HCT116 (cell line): ENCODE measurements around the gene CHRD. TPM values are rescaled to one million over a fixed set of nuclear protein-coding genes. Genes with fewer than 3 reads are reported as not detected.

Experiments used
- ATAC-seq: fragments of 200-7000 bp; cut with Tn5 transposase; 2 replicates; pipeline ENCODE4 v1.9.1; 2020; ENCODE audit warnings: mild to moderate bottlenecking, moderate library complexity
- BruUV-seq: library from RNA; stranded (reverse); fragments of 400-500 nt; replicated peaks from 2 replicates; lab custom pipeline; 2021; lab: Mats Ljungman, UMichigan
- CTCF ChIA-PET: fragments of 300-600 bp; sonication (Branson Sonifier 250); formaldehyde crosslinking; loops from one replicate; lab custom pipeline; 2021; ENCODE audit warnings: antibody characterized with exemption; lab: Charles Lee
- POLR2A ChIA-PET: fragments of 300-600, 350-600 bp; sonication (Branson Sonifier 250); formaldehyde crosslinking; loops from one replicate; lab custom pipeline; 2021; ENCODE audit warnings: antibody characterized with exemption; lab: Charles Lee
- RAD21 ChIA-PET, 2 experiments: fragments of 300-600 bp; sonication (Branson Sonifier 250); formaldehyde crosslinking; loops; one replicate each; lab custom pipeline; 2023; ENCODE audit warnings: low total read pairs in 2 of 2; ENCODE audit not compliant: uncharacterized antibody in 2 of 2, unreplicated experiment in 2 of 2, low non-redundant PET in 1 of 2; lab: Charles Lee
- DNase-seq: peaks from one replicate; pipeline ENCODE4 v3.0.0-alpha.2; 2010; ENCODE audit warnings: low read depth, low spot score
- H2AFZ ChIP-seq: fragments of 200-600 bp; shearing (Covaris generic), sonication (generic); 2 replicates; pipeline ENCODE4 v1.6.1; 2017; ENCODE audit warnings: low read depth, mixed run types, mixed read lengths, antibody characterized with exemption, low read length; ENCODE audit not compliant: poor library complexity, severe bottlenecking
- H3K27ac ChIP-seq: 2 replicates; pipeline ENCODE4 v1.5.1; 2012; ENCODE audit warnings: low read depth, low read length
- H3K27me3 ChIP-seq: fragments of 200-600 bp; sonication (generic); 2 replicates; pipeline ENCODE4 v1.6.1; 2016; ENCODE audit warnings: mixed run types, low read length, mixed read lengths; ENCODE audit not compliant: insufficient read depth
- H3K36me3 ChIP-seq, 2 experiments: fragments of 200-500 bp in 1 of 2; fragments of 200-600 bp in 1 of 2; sonication (Bioruptor generic) in 1 of 2; sonication (generic) in 1 of 2; 2 replicates each; pipeline versions ENCODE4 v1.5.1 to v1.6.1; 2014 to 2016; ENCODE audit warnings: low read length in 2 of 2, inconsistent platforms in 1 of 2, mixed read lengths in 1 of 2, mixed run types in 1 of 2; ENCODE audit not compliant: insufficient read depth in 2 of 2, control insufficient read depth in 1 of 2
- H3K4me1 ChIP-seq, 2 experiments: fragments of 200-600 bp in 1 of 2; sonication (generic) in 1 of 2; 2 replicates each; pipeline versions ENCODE4 v1.5.1 to v1.6.1; 2012 to 2017; ENCODE audit warnings: low read length in 2 of 2, inconsistent platforms in 1 of 2, mild to moderate bottlenecking in 1 of 2, mixed read lengths in 1 of 2, mixed run types in 1 of 2, moderate library complexity in 1 of 2; ENCODE audit not compliant: insufficient read depth in 2 of 2, control insufficient read depth in 1 of 2
- H3K4me2 ChIP-seq: fragments of 200-600 bp; sonication (generic); 2 replicates; pipeline ENCODE4 v1.6.1; 2017; ENCODE audit warnings: mixed run types, low read length, mixed read lengths
- H3K4me3 ChIP-seq, 2 experiments: fragments of 200-600 bp in 1 of 2; sonication (generic) in 1 of 2; replicated peaks in 1 of 2; 2 replicates each; pipeline ENCODE4 v1.5.1; 2011 to 2016; ENCODE audit warnings: low read length in 2 of 2, control low read depth in 1 of 2, low read depth in 1 of 2, mild to moderate bottlenecking in 1 of 2, mixed read lengths in 1 of 2, mixed run types in 1 of 2
- H3K79me2 ChIP-seq: fragments of 200-600 bp; sonication (generic); 2 replicates; pipeline ENCODE4 v1.6.1; 2017; ENCODE audit warnings: mild to moderate bottlenecking, mixed run types, low read length, moderate library complexity, mixed read lengths; ENCODE audit not compliant: insufficient read depth
- H3K9ac ChIP-seq: fragments of 200-600 bp; sonication (generic); 2 replicates; pipeline ENCODE4 v1.6.1; 2016; ENCODE audit warnings: low read length, mixed read lengths
- H3K9me2 ChIP-seq: fragments of 200-600 bp; sonication (generic), shearing (Covaris generic); 2 replicates; pipeline ENCODE4 v1.6.1; 2017; ENCODE audit warnings: mixed run types, mild to moderate bottlenecking, moderate library complexity; ENCODE audit not compliant: insufficient read depth
- H3K9me3 ChIP-seq, 2 experiments: fragments of 200-500 bp in 1 of 2; fragments of 200-600 bp in 1 of 2; sonication (Bioruptor generic) in 1 of 2; sonication (generic) in 1 of 2; 2 replicates each; pipeline ENCODE4 v1.6.1; 2014 to 2017; ENCODE audit warnings: low read length in 2 of 2, mixed read lengths in 2 of 2, inconsistent platforms in 1 of 2, low read depth in 1 of 2, mild to moderate bottlenecking in 1 of 2, mixed run types in 1 of 2, moderate library complexity in 1 of 2; ENCODE audit not compliant: control insufficient read depth in 1 of 2, insufficient read depth in 1 of 2
- H4K20me1 ChIP-seq: fragments of 200-600 bp; sonication (generic), shearing (Covaris generic); 2 replicates; pipeline ENCODE4 v1.6.1; 2017; ENCODE audit warnings: mixed run types, mild to moderate bottlenecking, moderate library complexity; ENCODE audit not compliant: insufficient read depth
- CTCF ChIP-seq, 3 experiments: fragments of 200-600 bp in 1 of 3; sonication (generic) in 1 of 3; IDR thresholded peaks in 2 of 3; conservative IDR thresholded peaks in 1 of 3; 2 replicates each; pipeline ENCODE4 v1.5.1; 2012 to 2017; ENCODE audit warnings: low read depth in 2 of 3, low read length in 2 of 3, antibody characterized with exemption in 1 of 3, borderline replicate concordance in 1 of 3, control low read depth in 1 of 3, mild to moderate bottlenecking in 1 of 3, mixed read lengths in 1 of 3, mixed run types in 1 of 3, moderate library complexity in 1 of 3; ENCODE audit not compliant: insufficient read depth in 1 of 3
- EGR1 ChIP-seq: IDR thresholded peaks from 2 replicates; pipeline ENCODE4 v1.6.1; 2012; ENCODE audit warnings: low read depth
- EZH2 ChIP-seq: fragments of 200-600 bp; sonication (generic); IDR thresholded peaks from 2 replicates; pipeline ENCODE4 v1.6.1; 2017; ENCODE audit warnings: antibody characterized with exemption, mixed run types
- EZH2phosphoT487 ChIP-seq: fragments of 200-600 bp; IDR thresholded peaks from 2 replicates; pipeline ENCODE4 v1.6.1; 2018; ENCODE audit warnings: antibody characterized with exemption, borderline replicate concordance
- MAX ChIP-seq: IDR thresholded peaks from 2 replicates; pipeline ENCODE4 v1.6.1; 2012
- POLR2AphosphoS5 ChIP-seq: IDR thresholded peaks from 2 replicates; pipeline ENCODE4 v1.6.1; 2011; ENCODE audit warnings: mild to moderate bottlenecking, low read depth, low read length, moderate library complexity
- RAD21 ChIP-seq: IDR thresholded peaks from 2 replicates; pipeline ENCODE4 v1.6.1; 2012; ENCODE audit warnings: low read depth, mild to moderate bottlenecking
- SP1 ChIP-seq: IDR thresholded peaks from 2 replicates; pipeline ENCODE4 v1.6.1; 2012; ENCODE audit warnings: low read depth
- SRF ChIP-seq: IDR thresholded peaks from 2 replicates; pipeline ENCODE4 v1.6.1; 2012; ENCODE audit warnings: low read depth
- TCF7L2 ChIP-seq: IDR thresholded peaks from 2 replicates; pipeline ENCODE4 v1.7.0; 2011; ENCODE audit warnings: borderline replicate concordance, inconsistent platforms; ENCODE audit not compliant: insufficient read depth, insufficient read length; ENCODE audit errors: extremely low read depth
- ZFX ChIP-seq: fragments of 450-650 bp; IDR thresholded peaks from 2 replicates; pipeline ENCODE4 v1.6.1; 2017
- ZNF274 ChIP-seq: fragments of 200-500 bp; sonication (Bioruptor generic); IDR thresholded peaks from 2 replicates; pipeline ENCODE4 v1.6.1; 2014; ENCODE audit warnings: mild to moderate bottlenecking, low read depth, low read length, inconsistent platforms
- intact Hi-C: fragments of 100-400 bp; cut with micrococcal nuclease; formaldehyde crosslinking; loops from 2 replicates; pipeline ENCODE4 v1.10.0; 2022
- total RNA-seq: library from RNA; stranded (reverse); gene quantifications from one replicate; pipeline ENCODE4 v1.2.1, GENCODE V29; 2021; ENCODE audit not compliant: unreplicated experiment

The CHRD gene
- total RNA-seq, 1 experiment from 2014 or later = 8.0 TPM

DNA sequence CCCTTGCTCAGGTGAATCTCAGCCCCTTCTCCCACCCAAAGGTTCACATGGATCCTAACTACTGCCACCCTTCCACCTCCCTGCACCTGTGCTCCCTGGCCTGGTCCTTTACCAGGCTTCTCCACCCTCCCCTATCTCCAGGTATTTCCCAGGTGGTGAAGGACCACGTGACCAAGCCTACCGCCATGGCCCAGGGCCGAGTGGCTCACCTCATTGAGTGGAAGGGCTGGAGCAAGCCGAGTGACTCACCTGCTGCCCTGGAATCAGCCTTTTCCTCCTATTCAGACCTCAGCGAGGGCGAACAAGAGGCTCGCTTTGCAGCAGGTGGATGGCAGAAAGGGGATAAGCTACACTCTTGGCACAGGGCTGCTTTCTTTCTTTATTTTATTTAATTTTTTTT lies 37.9 kb upstream of the CHRD start:
- H4K20me1 ChIP-seq = no peaks in the 10 kb centered on the region
- peaks cover 11 to 24% of the 10 kb centered on the region in 2 experiments for H3K4me1 ChIP-seq
- no peak overlapping the region for H3K27ac ChIP-seq
- H2AFZ ChIP-seq = no peak overlapping the region
- DNase-seq = no peak
- no TSS peak for BruUV-seq
- no peak for ATAC-seq
- intact Hi-C loops = no loop called here
- H3K4me2 ChIP-seq = no peak overlapping the region
- no peak for TF ChIP-seq ZNF274
- no peak for TF ChIP-seq EZH2phosphoT487
- no peak for TF ChIP-seq SP1
- TF ChIP-seq RAD21 = no peak
- TF ChIP-seq EZH2 = no peak
- TF ChIP-seq ZFX = no peak
- no peak for TF ChIP-seq EGR1
- TF ChIP-seq TCF7L2 = no peak
- TF ChIP-seq POLR2AphosphoS5 = no peak
- TF ChIP-seq MAX = no peak
- TF ChIP-seq SRF = no peak
- TF ChIP-seq CTCF (IDR thresholded peaks at IDR 0.05 in 2 of 3, conservative IDR thresholded peaks at IDR 0.05 in 1 of 3; ENCODE audit: borderline replicate concordance in 1 of 3, insufficient read depth in 1 of 3, low read depth in 2 of 3, low read length in 2 of 3) = no peak
- POLR2A ChIA-PET = no interaction called here
- no peak overlapping the region for H3K9ac ChIP-seq
- no peak overlapping the region for H3K4me3 ChIP-seq
- H3K27me3 ChIP-seq = no peaks in the 10 kb centered on the region
- no peaks in the 10 kb centered on the region for H3K9me2 ChIP-seq
- CTCF ChIA-PET = no interaction called here
- H3K9me3 ChIP-seq = no peaks in the 10 kb centered on the region
- H3K36me3 ChIP-seq = peaks cover 5 to 9% of the 10 kb centered on the region in 2 experiments; a peak in 2 of 4 replicates
- peaks cover 14% of the 10 kb centered on the region; the same call in 1 of the 2 replicates for H3K79me2 ChIP-seq
- RAD21 ChIA-PET = no interaction called here
